Upper lobe of left lung (tissue), 6 donors: ENCODE data around the gene NMU. TPM values are rescaled to one million over a fixed set of nuclear protein-coding genes. Genes with fewer than 3 reads are reported as not detected.
"Not testable (repeated sequence)": the region's sequence is repeated elsewhere in the genome, so short reads cannot be mapped to it uniquely, and the experiment has no call there.

Experiments
- ATAC-seq, 2 donors: fragments of 200-7000 bp; cut with Tn5 transposase; one replicate each; pipeline ENCODE4 v1.9.1; 2022; ENCODE audit warnings: mild to moderate bottlenecking in 2 of 2, moderate library complexity in 2 of 2; ENCODE audit not compliant: low FRiP score in 2 of 2
- DNase-seq, 2 donors: peaks; one replicate each; pipeline ENCODE4 v3.0.0-alpha.2; 2019 to 2020
- H3K27ac ChIP-seq, 4 donors: fragments of 200-600 bp; sonication (generic); one replicate each; pipeline ENCODE4 v1.5.1; 2016 to 2019
- H3K27me3 ChIP-seq, 4 donors: fragments of 200-600 bp; sonication (generic); one replicate each; pipeline ENCODE4 v1.5.1; 2017 to 2019
- H3K36me3 ChIP-seq, 4 donors: fragments of 200-600 bp; sonication (generic); one replicate each; pipeline ENCODE4 v1.5.1; 2016 to 2019
- H3K4me1 ChIP-seq, 4 donors: fragments of 200-600 bp; sonication (generic); one replicate each; pipeline ENCODE4 v1.5.1; 2018 to 2019
- H3K4me3 ChIP-seq, 4 donors: fragments of 200-600 bp; sonication (generic); one replicate each; pipeline ENCODE4 v1.5.1; 2017 to 2019; ENCODE audit warnings: mild to moderate bottlenecking in 2 of 4, moderate library complexity in 1 of 4
- H3K9me3 ChIP-seq, 4 donors: fragments of 200-600 bp; sonication (generic); one replicate each; pipeline ENCODE4 v1.5.1; 2018 to 2019
- CTCF ChIP-seq, 6 experiments: fragments of 450-650 bp in 4 of 6; fragments of 200-600 bp in 2 of 6; sonication (generic) in 2 of 6; IDR thresholded peaks; one replicate each; pipeline ENCODE4 v1.5.1; 2016 to 2019; ENCODE audit warnings: antibody characterized with exemption in 6 of 6
- EP300 ChIP-seq, 4 donors: sonication (generic); formaldehyde crosslinking; IDR thresholded peaks; one replicate each; pipeline ENCODE4 v1.5.1; 2017; ENCODE audit warnings: antibody characterized with exemption in 4 of 4, control low read depth in 2 of 4
- POLR2A ChIP-seq, 4 donors: fragments of 450-650 bp; IDR thresholded peaks; one replicate each; pipeline ENCODE4 v1.5.1; 2016 to 2017; ENCODE audit warnings: antibody characterized with exemption in 4 of 4, mild to moderate bottlenecking in 2 of 4
- POLR2AphosphoS5 ChIP-seq, 2 donors: sonication (generic); formaldehyde crosslinking; IDR thresholded peaks; one replicate each; pipeline ENCODE4 v1.5.1; 2017; ENCODE audit warnings: antibody characterized with exemption in 2 of 2
- WGBS, 2 donors: methylation state at CpG; one replicate each; pipeline ENCODE4 v1.1.5; 2017 to 2018; 5-methylcytosine and 5-hydroxymethylcytosine counted together
- total RNA-seq, 6 donors: library from RNA; depleted of rRNA in 4 of 6; stranded (reverse); fragments of >200 nt in 4 of 6; gene quantifications; one replicate each; pipeline versions ENCODE4 v1.1.0 to v1.2.1, GENCODE V29; 2016 to 2021
- donor health status: DM: no; HTN: no; CAD: no; lungs with moderate emphysema.
- donor health status: DM: no; HTN: yes; CAD: no; lungs with severe emphysema.

NMU gene
- total RNA-seq, 6 donors from 2014 or later, result 1.6 to 3.2 (median 2.3) TPM; not detected in 3

- DNase-seq (no peak), ATAC-seq (peak in 1 of 2 donors; percentile 52)
- Histone ChIP-seq H3K9me3 (no peaks in the 10 kb centered on the region), H3K27me3 (no peaks in the 10 kb centered on the region), H3K27ac (no peak overlapping the region), H3K4me3 (no peak overlapping the region), H3K4me1 (no peaks in the 10 kb centered on the region), H3K36me3 (no peaks in the 10 kb centered on the region)
- 80 to 96% methylated on average over 1 of the region's 1 CpG for WGBS, 2 donors
- TF ChIP-seq POLR2A (IDR thresholded peaks at IDR 0.05), result no peak
- no peak for TF ChIP-seq POLR2AphosphoS5 (IDR thresholded peaks at IDR 0.05)
These were observed 74.2 kb downstream of the NMU start for GRCh38 chr4:55561889-55562288.

- no peak for TF ChIP-seq POLR2A (IDR thresholded peaks at IDR 0.05)
- TF ChIP-seq CTCF (IDR thresholded peaks at IDR 0.05), result no peak
- no peak for TF ChIP-seq EP300 (IDR thresholded peaks at IDR 0.05)
- no peak for TF ChIP-seq POLR2AphosphoS5 (IDR thresholded peaks at IDR 0.05)
- ATAC-seq (no peak), DNase-seq (no peak)
- Histone ChIP-seq H3K27me3 (no peaks in the 10 kb centered on the region), H3K4me1 (no peaks in the 10 kb centered on the region), H3K27ac (no peak overlapping the region), H3K9me3 (no peaks in the 10 kb centered on the region), H3K4me3 (no peak overlapping the region), H3K36me3 (no peaks in the 10 kb centered on the region)
- WGBS, 2 donors, result 73 to 75% methylated on average over 3 of the region's 3 CpGs
These were observed 76.0 kb downstream of the NMU start for GRCh38 chr4:55560096-55560495.

- H3K27ac ChIP-seq, result no peak overlapping the region
- DNase-seq (no peak), ATAC-seq (peak in 1 of 2 donors; percentile 67)
- no peak overlapping the region for H3K4me3 ChIP-seq
- H3K9me3 ChIP-seq, result no peaks in the 10 kb centered on the region
- TF ChIP-seq POLR2A (IDR thresholded peaks at IDR 0.05) (no peak), CTCF (IDR thresholded peaks at IDR 0.05) (peak in 2 of 6 experiments; percentile 19 to 25)
- no peaks in the 10 kb centered on the region for H3K36me3 ChIP-seq
- WGBS, 2 donors, result 49 to 55% methylated on average over 2 of the region's 2 CpGs
- H3K27me3 ChIP-seq, result no peaks in the 10 kb centered on the region
- peaks cover 0 to 5% (median 0%) of the 10 kb centered on the region in 4 donors for H3K4me1 ChIP-seq
These were observed 81.6 kb downstream of the NMU start for GRCh38 chr4:55554453-55555030.

DNA sequence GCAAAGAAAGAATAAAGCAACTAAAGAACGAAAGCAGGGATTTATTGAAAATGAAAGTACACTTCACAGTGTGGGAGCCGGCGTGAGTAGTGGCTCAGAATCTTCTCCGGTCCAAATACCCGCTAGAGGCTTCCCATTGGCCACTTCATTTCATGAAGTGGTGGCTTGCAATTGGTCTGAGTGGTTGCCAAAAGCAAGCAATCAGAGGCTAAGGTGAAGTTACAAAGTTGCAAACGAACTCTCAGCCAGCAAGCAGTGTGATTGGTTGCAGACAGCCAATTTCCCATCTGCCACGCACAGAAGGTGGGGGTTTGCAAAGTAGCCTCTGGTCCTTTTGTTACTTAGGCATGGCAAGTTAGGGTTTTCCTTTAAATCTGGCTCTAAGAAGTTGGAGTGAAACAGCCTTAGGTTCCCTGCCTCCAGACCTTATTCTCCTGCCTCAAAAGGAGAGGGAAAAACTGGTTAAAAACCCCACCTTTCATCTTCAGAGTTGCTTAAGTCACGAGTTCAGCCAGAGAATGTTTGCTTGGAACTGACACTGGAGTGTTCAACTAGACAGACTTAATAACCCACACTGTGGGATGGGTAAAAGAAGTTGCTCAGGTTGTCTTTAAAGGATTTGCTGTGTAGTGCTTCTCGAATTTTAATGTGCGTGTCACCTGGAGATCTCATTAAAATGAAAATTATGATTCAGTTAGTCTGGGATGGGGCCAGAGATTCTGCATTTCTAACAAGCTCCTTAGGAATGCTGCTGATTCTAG is 82.5 kb downstream of the NMU start:
- WGBS, 2 donors, result 69 to 70% methylated on average over 10 of the region's 10 CpGs
- no peaks in the 10 kb centered on the region for H3K36me3 ChIP-seq
- peaks cover 0 to 5% (median 0%) of the 10 kb centered on the region in 4 donors for H3K4me1 ChIP-seq
- DNase-seq, result peak in 1 of 2 donors; percentile 41
- no peak for TF ChIP-seq EP300 (IDR thresholded peaks at IDR 0.05)
- no peak for TF ChIP-seq CTCF (IDR thresholded peaks at IDR 0.05)
- TF ChIP-seq POLR2A (IDR thresholded peaks at IDR 0.05), result no peak
- no peak for TF ChIP-seq POLR2AphosphoS5 (IDR thresholded peaks at IDR 0.05)
- ATAC-seq, result peak in 1 of 2 donors; percentile 96
- no peaks in the 10 kb centered on the region for H3K9me3 ChIP-seq
- H3K4me3 ChIP-seq, result peak overlapping the region in 3 of 4 donors; percentile 21 to 34 (median 28)
- H3K27ac ChIP-seq, result no peak overlapping the region
- H3K27me3 ChIP-seq, result no peaks in the 10 kb centered on the region

DNA sequence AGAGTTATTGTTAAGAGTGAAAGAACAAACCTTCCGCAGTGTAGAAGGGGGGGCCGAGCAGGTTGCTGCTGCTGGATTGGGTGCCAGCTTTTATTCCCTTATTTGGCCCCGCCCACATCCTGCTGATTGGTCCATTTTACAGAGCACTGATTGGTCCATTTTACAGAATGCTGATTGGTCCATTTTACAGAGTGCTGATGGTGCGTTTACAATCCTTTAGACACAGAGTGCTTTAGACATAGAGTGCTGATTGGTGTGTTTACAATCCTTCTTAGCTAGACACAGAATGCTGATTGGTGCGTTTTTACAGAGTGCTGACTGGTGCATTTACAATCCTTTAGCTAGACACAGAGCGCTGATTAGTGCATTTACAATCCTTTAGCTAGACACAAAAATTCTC is 84.1 kb downstream of the NMU start:
- not testable (repeated sequence) for H3K36me3 ChIP-seq, H3K9me3 ChIP-seq, H3K4me3 ChIP-seq, DNase-seq, H3K27ac ChIP-seq, ATAC-seq, H3K27me3 ChIP-seq
- 91% methylated on average over 6 of the region's 6 CpGs for WGBS, 2 donors
- peaks cover 3 to 12% (median 9%) of the 10 kb centered on the region in 4 donors for H3K4me1 ChIP-seq
